ENCODE results near the gene CRHBP.
"Not testable (repeated sequence)": the region's sequence is repeated elsewhere in the genome, so short reads cannot be mapped to it uniquely, and the experiment has no call there.

The CRHBP gene

GRCh38 chr5:76952795-76953536 lies at the start of gene CRHBP:
Gene CRHBP, plus strand, starts transcription at chr5:76953045. Its CDS starts 90 bp downstream, at chr5:76953135.
- no peaks in the 10 kb centered on the region for H3K9me2 ChIP-seq (replicated peaks; ENCODE audit: low read depth, low read length)
- no peak within 1 kb of the TSS for H3K4me3 ChIP-seq (ENCODE audit: low read length, poor library complexity, severe bottlenecking)
- no peak within 1 kb of the TSS for H3K4me2 ChIP-seq (ENCODE audit: low read depth, low read length, poor library complexity, severe bottlenecking)
- H2AFZ ChIP-seq (ENCODE audit: low read length) = no peak within 1 kb of the TSS
- TF ChIP-seq CTCF (conservative IDR thresholded peaks at IDR 0.05; ENCODE audit: low read length) (no peak), EZH2phosphoT487 (IDR thresholded peaks at IDR 0.05; ENCODE audit: borderline replicate concordance) (no peak)
- H3F3A ChIP-seq (ENCODE audit: low read depth) = no peaks in the 10 kb centered on the region
- H3K9ac ChIP-seq (ENCODE audit: low read depth, low read length, poor library complexity, severe bottlenecking) = no peak within 1 kb of the TSS
- H4K20me1 ChIP-seq (ENCODE audit: insufficient read depth, low read length, poor library complexity, severe bottlenecking) = no peaks in the 10 kb centered on the region
- no peaks in the 10 kb centered on the region for H3K4me1 ChIP-seq (ENCODE audit: insufficient read depth, low read length, poor library complexity, severe bottlenecking)
- H3K9me3 ChIP-seq (ENCODE audit: insufficient read depth, low read depth, low read length) = no peaks in the 10 kb centered on the region
- H3K27me3 ChIP-seq (ENCODE audit: insufficient read depth, low read length, poor library complexity, severe bottlenecking) = no peaks in the 10 kb centered on the region
- H3K79me2 ChIP-seq (ENCODE audit: insufficient read depth, low read length) = no peaks in the 10 kb centered on the region
- no peaks in the 10 kb centered on the region for H3K36me3 ChIP-seq (ENCODE audit: insufficient read depth, low read length)

GRCh38 chr5:76908166-76908565 lies 44.7 kb upstream of the CRHBP start:
- TF ChIP-seq CTCF (conservative IDR thresholded peaks at IDR 0.05; ENCODE audit: low read length) = no peak
- TF ChIP-seq EZH2phosphoT487 (IDR thresholded peaks at IDR 0.05; ENCODE audit: borderline replicate concordance) = no peak
- Histone ChIP-seq H3K79me2 (ENCODE audit: insufficient read depth, low read length) (no peaks in the 10 kb centered on the region), H3K4me1 (ENCODE audit: insufficient read depth, low read length, poor library complexity, severe bottlenecking) (no peaks in the 10 kb centered on the region), H3K36me3 (ENCODE audit: insufficient read depth, low read length) (no peaks in the 10 kb centered on the region), H2AFZ (ENCODE audit: low read length) (no peak overlapping the region), H3K27me3 (ENCODE audit: insufficient read depth, low read length, poor library complexity, severe bottlenecking) (no peaks in the 10 kb centered on the region), H3F3A (ENCODE audit: low read depth) (no peaks in the 10 kb centered on the region), H3K9me2 (replicated peaks; ENCODE audit: low read depth, low read length) (no peaks in the 10 kb centered on the region), H3K4me2 (ENCODE audit: low read depth, low read length, poor library complexity, severe bottlenecking) (no peak overlapping the region), H3K4me3 (ENCODE audit: low read length, poor library complexity, severe bottlenecking) (no peak overlapping the region), H3K9ac (ENCODE audit: low read depth, low read length, poor library complexity, severe bottlenecking) (no peak overlapping the region), H3K9me3 (ENCODE audit: insufficient read depth, low read depth, low read length) (no peaks in the 10 kb centered on the region), H4K20me1 (ENCODE audit: insufficient read depth, low read length, poor library complexity, severe bottlenecking) (no peaks in the 10 kb centered on the region)

GRCh38 chr5:76910344-76910933 lies 42.4 kb upstream of the CRHBP start:
- H3K4me2 ChIP-seq (ENCODE audit: low read depth, low read length, poor library complexity, severe bottlenecking); H3K4me3 ChIP-seq (ENCODE audit: low read length, poor library complexity, severe bottlenecking); H2AFZ ChIP-seq (ENCODE audit: low read length); H3K79me2 ChIP-seq (ENCODE audit: insufficient read depth, low read length); H3K36me3 ChIP-seq (ENCODE audit: insufficient read depth, low read length); H3K9me2 ChIP-seq (replicated peaks; ENCODE audit: low read depth, low read length); H3K9ac ChIP-seq (ENCODE audit: low read depth, low read length, poor library complexity, severe bottlenecking); H4K20me1 ChIP-seq (ENCODE audit: insufficient read depth, low read length, poor library complexity, severe bottlenecking); H3K9me3 ChIP-seq (ENCODE audit: insufficient read depth, low read depth, low read length); H3F3A ChIP-seq (ENCODE audit: low read depth); H3K4me1 ChIP-seq (ENCODE audit: insufficient read depth, low read length, poor library complexity, severe bottlenecking); H3K27me3 ChIP-seq (ENCODE audit: insufficient read depth, low read length, poor library complexity, severe bottlenecking): not testable (repeated sequence)

GRCh38 chr5:76914671-76915070 lies 38.2 kb upstream of the CRHBP start:
- H3K36me3 ChIP-seq (ENCODE audit: insufficient read depth, low read length); H3K27me3 ChIP-seq (ENCODE audit: insufficient read depth, low read length, poor library complexity, severe bottlenecking); H3K79me2 ChIP-seq (ENCODE audit: insufficient read depth, low read length); H3K9me2 ChIP-seq (replicated peaks; ENCODE audit: low read depth, low read length); H4K20me1 ChIP-seq (ENCODE audit: insufficient read depth, low read length, poor library complexity, severe bottlenecking); H3K9ac ChIP-seq (ENCODE audit: low read depth, low read length, poor library complexity, severe bottlenecking); H3K4me1 ChIP-seq (ENCODE audit: insufficient read depth, low read length, poor library complexity, severe bottlenecking); H3F3A ChIP-seq (ENCODE audit: low read depth); H2AFZ ChIP-seq (ENCODE audit: low read length); H3K9me3 ChIP-seq (ENCODE audit: insufficient read depth, low read depth, low read length); H3K4me3 ChIP-seq (ENCODE audit: low read length, poor library complexity, severe bottlenecking); H3K4me2 ChIP-seq (ENCODE audit: low read depth, low read length, poor library complexity, severe bottlenecking): not testable (repeated sequence)
